MCF 10A (cell line): ENCODE measurements around the gene SLC27A2. TPM values are rescaled to one million over a fixed set of nuclear protein-coding genes. Genes with fewer than 3 reads are reported as not detected.
"Not testable (repeated sequence)": the region's sequence is repeated elsewhere in the genome, so short reads cannot be mapped to it uniquely, and the experiment has no call there.

Experiments used
- BruUV-seq: library from RNA; stranded (reverse); fragments of 400-500 nt; replicated peaks from 2 replicates; lab custom pipeline; 2021; lab: Mats Ljungman, UMichigan
- CTCF ChIA-PET: fragments of 300-600 bp; sonication (Branson Sonifier 250); formaldehyde crosslinking; extraction: SDS; loops from one replicate; lab custom pipeline; 2021; ENCODE audit warnings: antibody characterized with exemption, inconsistent platforms; lab: Yijun Ruan, JAX
- POLR2A ChIA-PET: fragments of 300-600, 350-650 bp; sonication (Branson Sonifier 250); formaldehyde crosslinking; extraction: SDS; loops from one replicate; lab custom pipeline; 2020; ENCODE audit warnings: antibody characterized with exemption, inconsistent platforms; lab: Yijun Ruan, JAX
- DNase-seq: peaks from one replicate; pipeline ENCODE4 v3.0.0-alpha.2; 2018; ENCODE audit not compliant: unreplicated experiment
- H3K27ac Mint-ChIP-seq: one replicate; pipeline ENCODE4 v1.8.0; 2022; ENCODE audit warnings: mild to moderate bottlenecking, low read depth, mixed read lengths; ENCODE audit not compliant: unreplicated experiment
- H3K27me3 Mint-ChIP-seq: one replicate; pipeline ENCODE4 v1.8.0; 2022; ENCODE audit warnings: mixed read lengths; ENCODE audit not compliant: insufficient read depth, unreplicated experiment
- H3K36me3 Mint-ChIP-seq: one replicate; pipeline ENCODE4 v1.8.0; 2022; ENCODE audit warnings: mild to moderate bottlenecking, moderate library complexity, mixed read lengths; ENCODE audit not compliant: insufficient read depth, unreplicated experiment
- H3K4me1 Mint-ChIP-seq: one replicate; pipeline ENCODE4 v1.8.0; 2022; ENCODE audit warnings: mixed read lengths; ENCODE audit not compliant: insufficient read depth, unreplicated experiment
- H3K4me3 Mint-ChIP-seq: one replicate; pipeline ENCODE4 v1.8.0; 2022; ENCODE audit warnings: mild to moderate bottlenecking, moderate library complexity, mixed read lengths; ENCODE audit not compliant: unreplicated experiment
- H3K9me3 Mint-ChIP-seq: one replicate; pipeline ENCODE4 v1.8.0; 2022; ENCODE audit warnings: mixed read lengths; ENCODE audit not compliant: unreplicated experiment
- CTCF ChIP-seq: fragments of 200-600 bp; IDR thresholded peaks from one replicate; pipeline ENCODE4 v1.8.0; 2022; ENCODE audit warnings: antibody characterized with exemption, mild to moderate bottlenecking; ENCODE audit not compliant: unreplicated experiment
- intact Hi-C: fragments of 100-400 bp; cut with micrococcal nuclease; formaldehyde crosslinking; loops from 2 replicates; pipeline ENCODE4 v1.14.1; 2022
- total RNA-seq: library from RNA; stranded (reverse); gene quantifications from 2 replicates; pipeline ENCODE4 v1.2.3, GENCODE V29; 2022

Gene SLC27A2
- total RNA-seq, 1 experiment from 2014 or later, result 0.84 TPM

DNA sequence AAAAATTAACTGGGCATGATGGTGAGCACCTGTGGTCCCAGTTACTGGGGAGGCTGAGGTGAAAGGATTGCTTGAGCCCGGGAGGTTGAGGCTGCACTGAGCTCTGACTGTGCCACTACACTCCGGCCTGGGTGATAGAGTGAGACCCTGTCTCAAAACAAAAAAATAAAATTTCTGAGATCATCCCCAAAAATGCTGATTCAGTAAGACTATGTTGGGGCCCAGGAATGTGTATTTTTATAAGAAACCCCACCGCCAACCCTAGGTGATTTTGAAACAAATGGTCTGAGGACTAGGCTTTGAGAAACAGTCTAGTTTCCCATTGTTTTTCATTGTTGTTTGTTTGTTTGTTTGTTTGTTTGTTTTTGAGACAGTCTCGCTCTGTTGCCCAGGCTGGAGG is 4.1 kb downstream of the SLC27A2 start:
- no TSS peak for BruUV-seq
- CTCF ChIA-PET, result interaction anchor here (0.8 to 1.0 kb wide), 2 partner anchors 31 to 43 kb away, joined by 3 read pairs; no protein-coding TSS in a partner anchor
- peaks cover 7% of the 10 kb centered on the region for H3K27me3 Mint-ChIP-seq
- no peak overlapping the region for H3K4me3 Mint-ChIP-seq
- peaks cover 4% of the 10 kb centered on the region for H3K4me1 Mint-ChIP-seq
- no peak for TF ChIP-seq CTCF
- no peak overlapping the region for H3K27ac Mint-ChIP-seq
- peaks cover 11% of the 10 kb centered on the region for H3K36me3 Mint-ChIP-seq
- POLR2A ChIA-PET, result no interaction called here
- no peak for DNase-seq
- intact Hi-C loops, result loop anchor here (10.0 kb wide), 1 partner anchor 129 kb away; no protein-coding TSS in a partner anchor
- no peaks in the 10 kb centered on the region for H3K9me3 Mint-ChIP-seq

DNA sequence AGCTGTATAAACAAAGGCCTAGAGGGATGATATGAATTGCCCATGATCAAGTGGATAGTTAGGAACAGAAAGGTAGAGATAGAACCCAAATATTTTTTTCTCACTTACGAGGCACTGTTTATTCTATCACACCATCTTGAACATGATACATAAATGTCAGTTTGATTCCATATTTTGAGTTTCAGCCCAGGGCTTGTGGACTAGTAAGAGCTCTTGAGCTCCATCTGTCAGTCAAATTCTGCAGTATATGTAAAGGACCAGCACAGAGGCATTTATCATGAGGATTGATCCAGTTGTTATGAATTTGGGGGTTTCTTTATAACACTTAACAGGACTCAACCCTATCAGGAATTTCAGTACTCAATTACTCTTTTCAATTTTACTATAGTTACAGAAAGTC is 4.8 kb downstream of the SLC27A2 start:
- CTCF ChIA-PET, result interaction anchor here (0.6 to 1.1 kb wide), 4 partner anchors 9 to 36 kb away, joined by 3 to 4 read pairs (median 3); no protein-coding TSS in a partner anchor
- no peak for TF ChIP-seq CTCF

GRCh38 chr15:50187525-50187924 is 5.5 kb downstream of the SLC27A2 start:
- H3K36me3 Mint-ChIP-seq, result peaks cover 7% of the 10 kb centered on the region
- no peak for TF ChIP-seq CTCF
- H3K27ac Mint-ChIP-seq, result no peak overlapping the region
- H3K4me1 Mint-ChIP-seq, result peaks cover 4% of the 10 kb centered on the region
- no TSS peak for BruUV-seq
- CTCF ChIA-PET, result interaction anchor here (0.7 to 1.1 kb wide), 3 partner anchors 9 to 38 kb away, joined by 3 to 6 read pairs (median 4); no protein-coding TSS in a partner anchor
- no peaks in the 10 kb centered on the region for H3K27me3 Mint-ChIP-seq
- POLR2A ChIA-PET, result interaction anchor here (0.7 kb wide), 1 partner anchor 14 kb away, joined by 3 read pairs; no protein-coding TSS in a partner anchor
- H3K4me3 Mint-ChIP-seq, result no peak overlapping the region
- intact Hi-C loops, result loop anchor here (10.0 kb wide), 1 partner anchor 127 kb away; no protein-coding TSS in a partner anchor
- no peak for DNase-seq
- H3K9me3 Mint-ChIP-seq, result no peaks in the 10 kb centered on the region

More for the DNA sequence above, 4.8 kb downstream of the SLC27A2 start:
- no TSS peak for BruUV-seq
- Mint-ChIP-seq H3K27me3 (peaks cover under 1% of the 10 kb centered on the region), H3K9me3 (no peaks in the 10 kb centered on the region), H3K36me3 (peaks cover 11% of the 10 kb centered on the region), H3K4me3 (no peak overlapping the region), H3K27ac (no peak overlapping the region), H3K4me1 (peaks cover 4% of the 10 kb centered on the region)
- intact Hi-C loops, result loop anchor here (10.0 kb wide), 1 partner anchor 128 kb away; no protein-coding TSS in a partner anchor
- no peak for DNase-seq
- POLR2A ChIA-PET, result interaction anchor here (0.7 kb wide), 1 partner anchor 14 kb away, joined by 3 read pairs; no protein-coding TSS in a partner anchor

DNA sequence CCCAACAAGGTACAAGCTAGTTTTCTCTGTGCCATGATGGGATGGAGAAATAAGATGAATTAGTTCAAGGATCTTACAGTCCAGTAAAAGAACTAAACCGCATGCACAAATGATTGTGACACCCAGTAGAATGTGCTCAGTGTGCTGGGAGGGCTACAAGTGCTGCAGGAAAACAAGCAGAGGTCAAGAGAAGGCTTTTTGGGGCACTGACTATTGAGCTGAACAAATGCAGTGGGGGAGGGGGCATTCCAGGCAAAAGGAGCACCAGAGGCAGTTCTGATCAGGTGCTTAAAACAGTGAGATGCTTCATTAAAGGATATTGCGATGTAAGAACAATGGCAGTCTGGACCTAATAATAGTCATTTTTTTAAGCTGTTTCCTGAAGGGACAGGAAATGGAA is 6.0 kb downstream of the SLC27A2 start:
- POLR2A ChIA-PET, result no interaction called here
- CTCF ChIA-PET, result interaction anchor here (0.7 to 1.1 kb wide), 3 partner anchors 9 to 128 kb away, joined by 3 to 6 read pairs (median 3); no protein-coding TSS in a partner anchor
- Mint-ChIP-seq H3K4me3 (no peak overlapping the region), H3K4me1 (peaks cover 5% of the 10 kb centered on the region), H3K36me3 (peaks cover 6% of the 10 kb centered on the region), H3K27me3 (no peaks in the 10 kb centered on the region), H3K27ac (no peak overlapping the region), H3K9me3 (no peaks in the 10 kb centered on the region)
- intact Hi-C loops, result loop anchor here (10.0 kb wide), 1 partner anchor 127 kb away; no protein-coding TSS in a partner anchor
- no TSS peak for BruUV-seq
- no peak for TF ChIP-seq CTCF
- DNase-seq, result no peak

GRCh38 chr15:50188793-50189192 is 6.8 kb downstream of the SLC27A2 start:
- H3K27ac Mint-ChIP-seq, DNase-seq, H3K9me3 Mint-ChIP-seq, H3K36me3 Mint-ChIP-seq, BruUV-seq, H3K4me1 Mint-ChIP-seq, H3K27me3 Mint-ChIP-seq, POLR2A ChIA-PET, H3K4me3 Mint-ChIP-seq: not testable (repeated sequence)
- intact Hi-C loops, result loop anchor here (10.0 kb wide), 1 partner anchor 126 kb away; no protein-coding TSS in a partner anchor
- CTCF ChIA-PET, result interaction anchor here (0.8 kb wide), 1 partner anchor 128 kb away, joined by 3 read pairs; no protein-coding TSS in a partner anchor
